HepG2 (cell line): Measurements from ENCODE around the gene POLRMT. TPM values are rescaled to one million over a fixed set of nuclear protein-coding genes. Genes with fewer than 3 reads are reported as not detected.

Experiments used
- ATAC-seq: fragments of 200-7000 bp; cut with Tn5 transposase; 3 replicates; pipeline ENCODE4 v1.9.1; 2020; ENCODE audit warnings: mild to moderate bottlenecking, moderate library complexity
- BruUV-seq: library from RNA; stranded (reverse); fragments of 400-500 nt; replicated peaks from 2 replicates; lab custom pipeline; 2021; lab: Mats Ljungman, UMichigan
- CTCF ChIA-PET: fragments of 300-600 bp; formaldehyde crosslinking; extraction: SDS; loops from one replicate; lab custom pipeline; 2021; ENCODE audit warnings: low total read pairs, inconsistent platforms, low intra/inter-chr PET ratio; lab: Yijun Ruan, JAX
- POLR2A ChIA-PET: fragments of 350-600 bp; sonication (Branson Sonifier 250); formaldehyde crosslinking; loops from one replicate; lab custom pipeline; 2020; ENCODE audit warnings: antibody characterized with exemption, inconsistent platforms; lab: Yijun Ruan, JAX
- DNase-seq: peaks from one replicate; pipeline ENCODE4 v3.0.0-alpha.2; 2015; ENCODE audit warnings: low spot score
- FAIRE-seq: peaks from 3 replicates; lab custom pipeline; 2011; peaks lifted over from hg19 to GRCh38; lab: Jason Lieb, UNC
- H2AFZ ChIP-seq: one replicate; pipeline ENCODE4 v1.6.1; 2011; ENCODE audit warnings: low read length, inconsistent platforms
- H3K27ac ChIP-seq: fragments of 300-600 bp; 3 replicates; pipeline ENCODE4 v1.8.0; 2011; ENCODE audit warnings: mixed run types, mild to moderate bottlenecking, mixed read lengths, low read length, inconsistent platforms; ENCODE audit not compliant: insufficient read depth; ENCODE audit errors: extremely low read length
- H3K27me3 ChIP-seq, 2 experiments: fragments of 200-600 bp in 1 of 2; 2 replicates in 1 of 2; 3 replicates in 1 of 2; pipeline versions ENCODE4 v1.6.0 to v1.8.0; 2011; ENCODE audit warnings: low read length in 2 of 2, mild to moderate bottlenecking in 2 of 2, moderate library complexity in 2 of 2, inconsistent platforms in 1 of 2; ENCODE audit not compliant: insufficient read depth in 2 of 2, control insufficient read depth in 1 of 2
- H3K36me3 ChIP-seq, 2 experiments: fragments of 200-600 bp in 1 of 2; replicated peaks in 1 of 2; 2 replicates in 1 of 2; 3 replicates in 1 of 2; pipeline versions ENCODE4 v1.5.1 to v1.8.0; 2011; ENCODE audit warnings: low read length in 2 of 2, inconsistent platforms in 1 of 2; ENCODE audit not compliant: insufficient read depth in 2 of 2, control insufficient read depth in 1 of 2
- H3K4me1 ChIP-seq: 2 replicates; pipeline ENCODE4 v1.5.1; 2012; ENCODE audit warnings: low read length, inconsistent platforms; ENCODE audit not compliant: insufficient read depth
- H3K4me2 ChIP-seq: 2 replicates; pipeline ENCODE4 v1.6.0; 2011; ENCODE audit warnings: low read depth, low read length, inconsistent platforms
- H3K4me3 ChIP-seq, 3 experiments: fragments of 200-600 bp in 1 of 3; sonication (generic), shearing (Covaris generic) in 1 of 3; replicated peaks in 1 of 3; 2 replicates each; pipeline ENCODE4 v1.5.1; 2011 to 2016; ENCODE audit warnings: low read length in 3 of 3, inconsistent platforms in 2 of 3, low read depth in 2 of 3, mild to moderate bottlenecking in 2 of 3, control low read depth in 1 of 3, mixed read lengths in 1 of 3; ENCODE audit not compliant: insufficient read depth in 1 of 3
- H3K79me2 ChIP-seq: one replicate; pipeline ENCODE4 v1.6.1; 2011; ENCODE audit warnings: low read length, inconsistent platforms; ENCODE audit not compliant: insufficient read depth
- H3K9ac ChIP-seq: 2 replicates; pipeline ENCODE4 v1.6.0; 2011; ENCODE audit warnings: mild to moderate bottlenecking, low read depth, low read length, inconsistent platforms; ENCODE audit not compliant: insufficient read depth
- H3K9me3 ChIP-seq: 2 replicates; pipeline ENCODE4 v1.5.1; 2012; ENCODE audit warnings: mild to moderate bottlenecking, low read length
- H4K20me1 ChIP-seq: 2 replicates; pipeline ENCODE4 v1.6.0; 2011; ENCODE audit warnings: inconsistent platforms, mild to moderate bottlenecking, low read length, moderate library complexity; ENCODE audit not compliant: insufficient read depth
- CREB1 ChIP-seq, 2 experiments: fragments of 450-650 bp in 1 of 2; IDR thresholded peaks; 2 replicates each; pipeline ENCODE4 v1.6.1; 2016 to 2017; ENCODE audit warnings: control low read depth in 1 of 2, mild to moderate bottlenecking in 1 of 2, missing compliant biosample characterization in 1 of 2, missing genetic modification characterization in 1 of 2
- DR1 ChIP-seq: sonication (generic); formaldehyde crosslinking; IDR thresholded peaks from 2 replicates; pipeline ENCODE4 v1.8.0; 2021; ENCODE audit warnings: mild to moderate bottlenecking, missing genetic modification reagents, inconsistent platforms
- FOXK2 ChIP-seq: fragments of 450-650 bp; IDR thresholded peaks from 2 replicates; pipeline ENCODE4 v1.6.1; 2016
- HMGXB4 ChIP-seq, 2 experiments: sonication (generic) in 1 of 2; formaldehyde crosslinking in 1 of 2; IDR thresholded peaks; 2 replicates each; pipeline versions ENCODE4 v1.4.0 to v1.6.1; 2018 to 2020; ENCODE audit warnings: missing genetic modification reagents in 2 of 2, borderline replicate concordance in 1 of 2, low read depth in 1 of 2, mild to moderate bottlenecking in 1 of 2, missing biosample characterization in 1 of 2
- ISX ChIP-seq: sonication (generic); formaldehyde crosslinking; conservative IDR thresholded peaks from 2 replicates; pipeline ENCODE4 v1.5.0; 2020; ENCODE audit warnings: missing genetic modification reagents
- KDM1A ChIP-seq: IDR thresholded peaks from 2 replicates; pipeline ENCODE4 v1.6.1; 2016; ENCODE audit warnings: missing compliant biosample characterization
- MBD4 ChIP-seq: IDR thresholded peaks from 2 replicates; pipeline ENCODE4 v1.6.1; 2012; ENCODE audit warnings: low read length, inconsistent platforms, borderline replicate concordance
- MXD1 ChIP-seq: sonication (generic); formaldehyde crosslinking; IDR thresholded peaks from 2 replicates; pipeline ENCODE4 v1.4.0; 2020; ENCODE audit warnings: mild to moderate bottlenecking, missing genetic modification reagents
- MYNN ChIP-seq: sonication (generic); formaldehyde crosslinking; IDR thresholded peaks from 2 replicates; pipeline ENCODE4 v1.4.0; 2020; ENCODE audit warnings: mild to moderate bottlenecking, low read depth, missing genetic modification reagents
- POLR2A ChIP-seq, 2 experiments: IDR thresholded peaks; 2 replicates each; pipeline ENCODE4 v1.6.1; 2011; ENCODE audit warnings: low read depth in 2 of 2, low read length in 2 of 2, mild to moderate bottlenecking in 1 of 2, moderate library complexity in 1 of 2; ENCODE audit not compliant: insufficient read depth in 1 of 2
- RBFOX2 ChIP-seq: fragments of 200-400 bp; formaldehyde crosslinking; IDR thresholded peaks from 2 replicates; pipeline ENCODE4 v1.6.1; 2017; ENCODE audit warnings: low read depth, mild to moderate bottlenecking, low read length
- SCMH1 ChIP-seq: sonication (generic); formaldehyde crosslinking; IDR thresholded peaks from 2 replicates; pipeline ENCODE4 v1.9.0; 2021; ENCODE audit warnings: missing genetic modification reagents, mild to moderate bottlenecking, borderline replicate concordance
- SRF ChIP-seq: IDR thresholded peaks from 2 replicates; pipeline ENCODE4 v1.6.1; 2011; ENCODE audit warnings: mild to moderate bottlenecking, low read depth, low read length, moderate library complexity
- TAF1 ChIP-seq: sonication (generic); formaldehyde crosslinking; IDR thresholded peaks from 2 replicates; pipeline ENCODE4 v1.4.0; 2020; ENCODE audit warnings: missing genetic modification reagents
- ZFP91 ChIP-seq: sonication (generic); formaldehyde crosslinking; IDR thresholded peaks from 2 replicates; pipeline ENCODE4 v1.9.0; 2022; ENCODE audit warnings: missing genetic modification reagents, mild to moderate bottlenecking, borderline replicate concordance
- ZNF331 ChIP-seq: sonication (generic); formaldehyde crosslinking; IDR thresholded peaks from 2 replicates; pipeline ENCODE4 v1.4.0; 2020; ENCODE audit warnings: missing genetic modification reagents
- ZNF510 ChIP-seq: sonication (generic); formaldehyde crosslinking; IDR thresholded peaks from 2 replicates; pipeline ENCODE4 v1.4.0; 2020; ENCODE audit warnings: low read depth, mild to moderate bottlenecking, missing genetic modification reagents
- ZNF569 ChIP-seq: sonication (generic); formaldehyde crosslinking; IDR thresholded peaks from 2 replicates; pipeline ENCODE4 v1.5.0; 2020; ENCODE audit warnings: mild to moderate bottlenecking, missing genetic modification reagents, moderate library complexity, borderline replicate concordance
- ZNF878 ChIP-seq: sonication (generic); formaldehyde crosslinking; IDR thresholded peaks from 2 replicates; pipeline ENCODE4 v1.8.1; 2023; ENCODE audit warnings: mild to moderate bottlenecking, missing genetic modification reagents, moderate library complexity
- WGBS: methylation state at CpG from one replicate; pipeline ENCODE4 v1.1.6; 2017; ENCODE audit warnings: low lambda C conversion rate; 5-methylcytosine and 5-hydroxymethylcytosine counted together
- in situ Hi-C: cut with HindIII; loops from 2 replicates; pipeline ENCODE4 v1.10.0; 2017; ENCODE audit warnings: low pct_unique_long_range_greater_than_20kb; ENCODE audit not compliant: extremely low pct_ligation_motif_present
- intact Hi-C: fragments of 100-400 bp; cut with micrococcal nuclease; formaldehyde crosslinking; loops from one replicate; pipeline ENCODE4 v1.10.0; 2022; ENCODE audit not compliant: unreplicated experiment
- polyA plus RNA-seq, 8 experiments: library from polyadenylated mRNA; depleted of rRNA in 3 of 8; stranded (reverse) in 7 of 8; unstranded in 1 of 8; fragments of >200 nt; fragmentation: Illumina TruSeq in 4 of 8; extraction: Trizol in 4 of 8; gene quantifications; 2 replicates each; pipeline versions ENCODE4 v1.2.1 to v1.2.3, GENCODE V29; 2011 to 2016; ENCODE audit warnings: low read depth in 4 of 8, missing spikeins in 1 of 8, mixed read lengths in 1 of 8; ENCODE audit not compliant: insufficient read depth in 1 of 8
- total RNA-seq, 5 experiments: library from RNA; depleted of rRNA; stranded (reverse); fragments of >200 nt; fragmentation: Illumina TruSeq; extraction: Trizol; gene quantifications; 2 replicates each; pipeline ENCODE4 v1.2.3, GENCODE V29; 2016; ENCODE audit warnings: low read depth in 1 of 5

POLRMT gene
- total and polyA plus RNA-seq, 2 of the 13 experiments (the other 11 are each of a cell fraction or from before 2014, with no cell fraction given), result 78.0 to 101 TPM

- peak overlapping the region in 1 of 3 experiments; percentile 76; a peak in 2 of 6 replicates for H3K4me3 ChIP-seq
- no peak overlapping the region for H2AFZ ChIP-seq
- CTCF ChIA-PET, result interaction anchor here (0.6 to 2.2 kb wide), 2 partner anchors 10 to 17 kb away, joined by 3 to 13 read pairs; no protein-coding TSS in a partner anchor
- TF ChIP-seq DR1 (CRISPR knock-in tag) (peak; percentile 33; the same call in 1 of the 2 replicates), TAF1 (no peak), MXD1 (0 out of 2 replicates have a peak, but pooled peaks have one; percentile 58), POLR2A (IDR thresholded peaks at IDR 0.05; ENCODE audit: insufficient read depth in 1 of 2, low read depth in 2 of 2, low read length in 2 of 2) (no peak), MYNN (CRISPR knock-in tag) (no peak), MBD4 (no peak), FOXK2 (no peak), ZNF878 (CRISPR knock-in tag) (no peak), SRF (no peak), ISX (CRISPR knock-in tag) (no peak), ZNF331 (CRISPR knock-in tag) (no peak), CREB1 (IDR thresholded peaks at IDR 0.05) (no peak), CREB1 (CRISPR knock-in tag; IDR thresholded peaks at IDR 0.05) (no peak), HMGXB4 (CRISPR knock-in tag; IDR thresholded peaks at IDR 0.05; ENCODE audit: borderline replicate concordance in 1 of 2, low read depth in 1 of 2) (no peak), RBFOX2 (0 out of 2 replicates have a peak, but pooled peaks have one; percentile 31), KDM1A (CRISPR knock-in tag) (no peak), ZNF569 (no peak), ZFP91 (CRISPR knock-in tag) (peak; percentile 38; the same call in 1 of the 2 replicates), ZNF510 (CRISPR knock-in tag) (no peak), SCMH1 (CRISPR knock-in tag) (no peak)
These were observed 48.0 kb upstream of the POLRMT start for GRCh38 chr19:681029-682019.

More at GRCh38 chr19:681029-682019, 48.0 kb upstream of the POLRMT start:
- POLR2A ChIA-PET, result interaction anchor here (0.7 to 5.3 kb wide), 11 partner anchors 11 to 171 kb away, joined by 3 to 56 read pairs (median 8); partner anchors contain the start of genes PALM and RNF126
- ATAC-seq (no peak; the same call in 2 of the 3 replicates), FAIRE-seq (no peak), DNase-seq (no peak)
- H3K79me2 ChIP-seq, result no peaks in the 10 kb centered on the region
- H3K9ac ChIP-seq, result no peak overlapping the region
- H3K36me3 ChIP-seq, result no peaks in the 10 kb centered on the region
- peak overlapping the region; percentile 82 for H3K27ac ChIP-seq
- 73% methylated on average over 25 of the region's 54 CpGs for WGBS
- BruUV-seq, result no TSS peak
- no peaks in the 10 kb centered on the region for H3K9me3 ChIP-seq
- H4K20me1 ChIP-seq, result no peaks in the 10 kb centered on the region
- in situ Hi-C loops (no loop called here), intact Hi-C loops (no loop called here)
- H3K4me2 ChIP-seq, result peak overlapping the region; percentile 77; the same call in 1 of the 2 replicates
- H3K27me3 ChIP-seq, result peaks cover 0 to 4% of the 10 kb centered on the region in 2 experiments; a peak in 1 of 5 replicates
- H3K4me1 ChIP-seq, result peaks cover 33% of the 10 kb centered on the region
